SK-N-SH (cell line): ENCODE measurements around the gene GAS2L1. TPM values are rescaled to one million over a fixed set of nuclear protein-coding genes. Genes with fewer than 3 reads are reported as not detected.

Experiments
- CTCF ChIA-PET: fragments of 300-600, 350-600 bp; formaldehyde crosslinking; extraction: SDS; loops from one replicate; lab custom pipeline; 2021; lab: Yijun Ruan, JAX
- POLR2A ChIA-PET: fragments of 350-600 bp; sonication (Branson Sonifier 250); formaldehyde crosslinking; extraction: SDS; loops from one replicate; lab custom pipeline; 2020; ENCODE audit warnings: antibody characterized with exemption, inconsistent platforms; lab: Yijun Ruan, JAX
- DNase-seq: peaks from one replicate; pipeline ENCODE4 v3.0.0; 2012
- H2AFZ ChIP-seq: fragments of 200-600 bp; sonication (generic); 2 replicates; pipeline ENCODE4 v1.8.1; 2016; ENCODE audit warnings: antibody characterized with exemption, mild to moderate bottlenecking, low read depth
- H3F3A ChIP-seq: fragments of 200-600 bp; sonication (generic); replicated peaks from 2 replicates; pipeline ENCODE3; 2016; ENCODE audit warnings: antibody characterized with exemption, mild to moderate bottlenecking; ENCODE audit not compliant: insufficient read depth
- H3K27ac ChIP-seq, 2 experiments: fragments of 200-500 bp in 1 of 2; fragments of 200-600 bp in 1 of 2; sonication (Bioruptor generic) in 1 of 2; sonication (generic), shearing (Covaris generic) in 1 of 2; 2 replicates each; pipeline versions ENCODE4 v1.5.1 to v1.6.1; 2014 to 2016; ENCODE audit warnings: low read depth in 2 of 2, inconsistent platforms in 1 of 2, low read length in 1 of 2, mild to moderate bottlenecking in 1 of 2, mixed read lengths in 1 of 2
- H3K27me3 ChIP-seq: fragments of 200-600 bp; sonication (generic), shearing (Covaris generic); 2 replicates; pipeline ENCODE4 v1.6.1; 2016; ENCODE audit warnings: mixed run types; ENCODE audit not compliant: insufficient read depth
- H3K36me3 ChIP-seq, 2 experiments: fragments of 200-500 bp in 1 of 2; fragments of 200-600 bp in 1 of 2; sonication (Bioruptor generic) in 1 of 2; sonication (generic) in 1 of 2; replicated peaks in 1 of 2; 2 replicates each; pipeline versions ENCODE3 to v1.5.1; 2014 to 2016; ENCODE audit warnings: low read length in 1 of 2, mild to moderate bottlenecking in 1 of 2; ENCODE audit not compliant: insufficient read depth in 2 of 2, control insufficient read depth in 1 of 2
- H3K4me1 ChIP-seq, 2 experiments: fragments of 200-500 bp in 1 of 2; fragments of 200-600 bp in 1 of 2; sonication (Bioruptor generic) in 1 of 2; sonication (generic), shearing (Covaris generic) in 1 of 2; 2 replicates each; pipeline versions ENCODE4 v1.5.1 to v1.6.1; 2014 to 2016; ENCODE audit warnings: low read depth in 1 of 2, low read length in 1 of 2, mixed run types in 1 of 2; ENCODE audit not compliant: insufficient read depth in 2 of 2, control insufficient read depth in 1 of 2
- H3K4me2 ChIP-seq: fragments of 200-600 bp; sonication (generic), shearing (Covaris generic); 2 replicates; pipeline ENCODE4 v1.6.1; 2017; ENCODE audit warnings: mixed run types
- H3K4me3 ChIP-seq, 2 experiments: fragments of 200-500 bp in 1 of 2; fragments of 200-600 bp in 1 of 2; sonication (Bioruptor generic) in 1 of 2; sonication (generic), shearing (Covaris generic) in 1 of 2; 2 replicates each; pipeline versions ENCODE4 v1.5.1 to v1.8.1; 2014 to 2016; ENCODE audit warnings: low read depth in 2 of 2, inconsistent platforms in 1 of 2, low read length in 1 of 2, mild to moderate bottlenecking in 1 of 2, mixed read lengths in 1 of 2, moderate library complexity in 1 of 2
- H3K79me2 ChIP-seq: fragments of 200-600 bp; sonication (generic); 2 replicates; pipeline ENCODE4 v1.8.1; 2017; ENCODE audit warnings: mild to moderate bottlenecking; ENCODE audit not compliant: insufficient read depth
- H3K9ac ChIP-seq: fragments of 200-600 bp; sonication (generic); 2 replicates; pipeline ENCODE4 v1.6.1; 2017; ENCODE audit warnings: mixed run types
- H3K9me2 ChIP-seq: fragments of 200-600 bp; sonication (generic); 2 replicates; pipeline ENCODE4 v1.6.1; 2017; ENCODE audit warnings: mixed run types
- H3K9me3 ChIP-seq: fragments of 200-600 bp; sonication (generic); 2 replicates; pipeline ENCODE4 v1.6.1; 2017; ENCODE audit warnings: mixed run types, mild to moderate bottlenecking, moderate library complexity
- H4K20me1 ChIP-seq: fragments of 200-600 bp; sonication (generic); 2 replicates; pipeline ENCODE4 v1.6.1; 2017; ENCODE audit warnings: mild to moderate bottlenecking, mixed run types; ENCODE audit not compliant: insufficient read depth
- CHD2 ChIP-seq: fragments of 150-350 bp; IDR thresholded peaks from 2 replicates; pipeline ENCODE4 v1.6.1; 2018; ENCODE audit warnings: low read length; ENCODE audit not compliant: partially characterized antibody
- ELF1 ChIP-seq: IDR thresholded peaks from 2 replicates; pipeline ENCODE4 v1.4.0; 2012
- EP300 ChIP-seq, 2 experiments: IDR thresholded peaks; 2 replicates each; pipeline versions ENCODE4 v1.4.0 to v1.6.1; 2012; ENCODE audit warnings: borderline replicate concordance in 1 of 2, low read depth in 1 of 2, low read length in 1 of 2
- FOXM1 ChIP-seq: IDR thresholded peaks from 2 replicates; pipeline ENCODE4 v1.4.0; 2012; ENCODE audit warnings: low read depth, mild to moderate bottlenecking
- GATA2 ChIP-seq: sonication (generic); formaldehyde crosslinking; IDR thresholded peaks from 2 replicates; pipeline ENCODE4 v1.5.0; 2020; ENCODE audit warnings: mild to moderate bottlenecking, missing genetic modification reagents
- MEF2A ChIP-seq: IDR thresholded peaks from 2 replicates; pipeline ENCODE4 v1.4.0; 2012; ENCODE audit warnings: low read depth, borderline replicate concordance
- MXI1 ChIP-seq: IDR thresholded peaks from 2 replicates; pipeline ENCODE4 v1.6.1; 2012; ENCODE audit warnings: mild to moderate bottlenecking, low read depth, low read length, improper control_type of control experiment
- NFIC ChIP-seq: IDR thresholded peaks from 2 replicates; pipeline ENCODE4 v1.4.0; 2012; ENCODE audit warnings: borderline replicate concordance
- POLR2AphosphoS5 ChIP-seq: IDR thresholded peaks from 2 replicates; pipeline ENCODE4 v1.6.1; 2012; ENCODE audit warnings: low read depth, low read length
- RAD21 ChIP-seq: IDR thresholded peaks from 2 replicates; pipeline ENCODE4 v1.6.1; 2012; ENCODE audit warnings: mild to moderate bottlenecking, low read length
- RFX5 ChIP-seq: IDR thresholded peaks from 2 replicates; pipeline ENCODE4 v1.6.1; 2012; ENCODE audit warnings: mild to moderate bottlenecking, improper control_type of control experiment, low read length
- SIN3A ChIP-seq: IDR thresholded peaks from 2 replicates; pipeline ENCODE4 v1.6.1; 2012; ENCODE audit warnings: low read depth, mild to moderate bottlenecking, low read length, moderate library complexity, borderline replicate concordance
- SMC3 ChIP-seq: IDR thresholded peaks from 2 replicates; pipeline ENCODE4 v1.6.1; 2012; ENCODE audit warnings: low read depth, low read length, improper control_type of control experiment
- TAF1 ChIP-seq: IDR thresholded peaks from 2 replicates; pipeline ENCODE4 v1.6.1; 2012; ENCODE audit warnings: low read depth, mild to moderate bottlenecking, low read length, moderate library complexity, borderline replicate concordance
- TCF12 ChIP-seq: IDR thresholded peaks from 2 replicates; pipeline ENCODE4 v1.4.0; 2012
- TEAD4 ChIP-seq: IDR thresholded peaks from 2 replicates; pipeline ENCODE4 v1.4.0; 2012; ENCODE audit warnings: mild to moderate bottlenecking, borderline replicate concordance; ENCODE audit not compliant: insufficient read depth
- YY1 ChIP-seq: IDR thresholded peaks from 2 replicates; pipeline ENCODE4 v1.4.0; 2012; ENCODE audit warnings: low read depth, mild to moderate bottlenecking
- WGBS: methylation state at CpG from one replicate; pipeline ENCODE4 v1.1.6; 2017; ENCODE audit warnings: low lambda C conversion rate; 5-methylcytosine and 5-hydroxymethylcytosine counted together
- polyA plus RNA-seq, 3 experiments: library from polyadenylated mRNA; depleted of rRNA; stranded (reverse); fragments of >200 nt; gene quantifications; 2 replicates each; pipeline ENCODE4 v1.2.3, GENCODE V29; 2012
- TF ChIP-seq, protein P1 (sequence below): IDR thresholded peaks from 2 replicates; pipeline ENCODE4 v1.4.0; 2012; ENCODE audit warnings: low read depth
- TF ChIP-seq, protein P2 (sequence below): IDR thresholded peaks from 2 replicates; pipeline ENCODE4 v1.4.0; 2012; ENCODE audit warnings: low read depth, borderline replicate concordance
- TF ChIP-seq, protein P3 (sequence below): fragments of 150-350 bp; IDR thresholded peaks from 2 replicates; pipeline ENCODE4 v1.6.1; 2016; ENCODE audit warnings: mild to moderate bottlenecking, low read depth, low read length
- TF ChIP-seq, protein P4 (sequence below): fragments of 150-350 bp; IDR thresholded peaks from 2 replicates; pipeline ENCODE4 v1.6.1; 2017; ENCODE audit warnings: antibody characterized with exemption, low read length, low read depth, borderline replicate concordance

Gene GAS2L1
- polyA plus RNA-seq, 1 of the 3 experiments (the other 2 are of a cell fraction) = 21.8 TPM

DNA sequence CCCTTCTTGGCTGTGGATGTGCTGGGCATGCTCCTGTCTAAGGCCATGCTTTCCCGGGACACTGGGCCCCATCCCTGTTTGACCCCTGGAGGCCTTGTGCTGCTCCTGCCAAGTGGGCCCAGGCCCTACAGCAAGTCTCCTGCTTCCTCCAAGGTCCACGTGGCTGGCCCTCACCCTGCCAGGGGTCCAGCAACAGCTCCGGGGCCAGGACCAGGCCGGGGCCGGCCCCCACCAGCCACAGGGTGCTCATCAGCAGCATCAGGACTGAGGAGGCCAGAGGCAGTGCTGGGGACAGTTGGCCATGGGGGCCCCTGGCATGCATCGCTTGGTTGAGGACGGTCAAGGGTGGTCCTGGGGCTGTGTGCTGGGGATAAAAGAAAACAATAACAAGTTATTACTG, 41.1 kb upstream of the GAS2L1 start (continued):
- TF ChIP-seq MEF2A (no peak), SIN3A (no peak)

DNA sequence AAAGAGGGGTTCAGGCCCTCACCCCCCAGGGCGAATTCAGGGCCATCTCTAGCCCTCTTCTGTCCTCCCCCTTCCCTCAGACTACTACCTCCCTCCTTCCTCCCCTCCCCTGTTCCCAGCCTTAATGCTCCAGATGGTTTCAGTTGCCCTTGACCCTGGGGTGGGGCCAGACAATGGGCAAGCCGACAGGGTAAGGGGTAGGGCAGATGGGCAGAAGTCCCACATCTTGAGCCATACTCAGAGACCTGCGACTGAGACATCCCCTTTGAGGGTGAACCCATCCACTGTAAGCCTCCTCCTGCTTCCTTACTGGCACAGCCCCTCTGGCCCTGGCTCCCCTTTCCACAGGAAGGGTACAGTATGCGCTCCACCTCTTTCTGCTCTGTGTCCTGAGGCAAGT, 40.5 kb upstream of the GAS2L1 start:
- H3K79me2 ChIP-seq = peaks cover 48% of the 10 kb centered on the region
- TF ChIP-seq RAD21 = no peak
- TF ChIP-seq, protein P1, sequence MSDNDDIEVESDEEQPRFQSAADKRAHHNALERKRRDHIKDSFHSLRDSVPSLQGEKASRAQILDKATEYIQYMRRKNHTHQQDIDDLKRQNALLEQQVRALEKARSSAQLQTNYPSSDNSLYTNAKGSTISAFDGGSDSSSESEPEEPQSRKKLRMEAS = no peak
- no peak for TF ChIP-seq EP300 (IDR thresholded peaks at IDR 0.05; ENCODE audit: borderline replicate concordance in 1 of 2, low read depth in 1 of 2, low read length in 1 of 2)
- TF ChIP-seq MXI1 = no peak
- TF ChIP-seq, protein P2, sequence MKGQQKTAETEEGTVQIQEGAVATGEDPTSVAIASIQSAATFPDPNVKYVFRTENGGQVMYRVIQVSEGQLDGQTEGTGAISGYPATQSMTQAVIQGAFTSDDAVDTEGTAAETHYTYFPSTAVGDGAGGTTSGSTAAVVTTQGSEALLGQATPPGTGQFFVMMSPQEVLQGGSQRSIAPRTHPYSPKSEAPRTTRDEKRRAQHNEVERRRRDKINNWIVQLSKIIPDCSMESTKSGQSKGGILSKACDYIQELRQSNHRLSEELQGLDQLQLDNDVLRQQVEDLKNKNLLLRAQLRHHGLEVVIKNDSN = no peak
- TF ChIP-seq, protein P3, sequence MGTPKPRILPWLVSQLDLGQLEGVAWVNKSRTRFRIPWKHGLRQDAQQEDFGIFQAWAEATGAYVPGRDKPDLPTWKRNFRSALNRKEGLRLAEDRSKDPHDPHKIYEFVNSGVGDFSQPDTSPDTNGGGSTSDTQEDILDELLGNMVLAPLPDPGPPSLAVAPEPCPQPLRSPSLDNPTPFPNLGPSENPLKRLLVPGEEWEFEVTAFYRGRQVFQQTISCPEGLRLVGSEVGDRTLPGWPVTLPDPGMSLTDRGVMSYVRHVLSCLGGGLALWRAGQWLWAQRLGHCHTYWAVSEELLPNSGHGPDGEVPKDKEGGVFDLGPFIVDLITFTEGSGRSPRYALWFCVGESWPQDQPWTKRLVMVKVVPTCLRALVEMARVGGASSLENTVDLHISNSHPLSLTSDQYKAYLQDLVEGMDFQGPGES = no peak
- no peak for TF ChIP-seq TAF1
- TF ChIP-seq RFX5 = no peak
- no peak for TF ChIP-seq TEAD4
- no peak for TF ChIP-seq FOXM1
- no peak for TF ChIP-seq SMC3
- TF ChIP-seq YY1 = no peak
- TF ChIP-seq GATA2 (CRISPR knock-in tag) = no peak
- no peak for TF ChIP-seq ELF1
- no peak for TF ChIP-seq POLR2AphosphoS5
- no peak for TF ChIP-seq CHD2
- no peak for TF ChIP-seq NFIC
- no peak for TF ChIP-seq TCF12
- TF ChIP-seq, protein P4, sequence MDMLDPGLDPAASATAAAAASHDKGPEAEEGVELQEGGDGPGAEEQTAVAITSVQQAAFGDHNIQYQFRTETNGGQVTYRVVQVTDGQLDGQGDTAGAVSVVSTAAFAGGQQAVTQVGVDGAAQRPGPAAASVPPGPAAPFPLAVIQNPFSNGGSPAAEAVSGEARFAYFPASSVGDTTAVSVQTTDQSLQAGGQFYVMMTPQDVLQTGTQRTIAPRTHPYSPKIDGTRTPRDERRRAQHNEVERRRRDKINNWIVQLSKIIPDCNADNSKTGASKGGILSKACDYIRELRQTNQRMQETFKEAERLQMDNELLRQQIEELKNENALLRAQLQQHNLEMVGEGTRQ = no peak
- no peak overlapping the region for H3K4me3 ChIP-seq
- peak overlapping the region in 1 of 2 experiments; percentile 5; a peak in 1 of 4 replicates for H3K27ac ChIP-seq
- WGBS = 83% methylated on average over 3 of the region's 4 CpGs
- CTCF ChIA-PET = interaction anchor here (7.7 kb wide), 1 partner anchor 20 kb away, joined by 40 read pairs; no protein-coding TSS in a partner anchor
- no peaks in the 10 kb centered on the region for H3K27me3 ChIP-seq
- H3K36me3 ChIP-seq = peaks cover 20 to 21% of the 10 kb centered on the region in 2 experiments
- POLR2A ChIA-PET = no interaction called here
- H2AFZ ChIP-seq = no peak overlapping the region
- peak overlapping the region; percentile 99; the same call in 1 of the 2 replicates for H3K4me2 ChIP-seq
- peaks cover 3% of the 10 kb centered on the region for H3F3A ChIP-seq
- H3K4me1 ChIP-seq = peaks cover 10 to 31% of the 10 kb centered on the region in 2 experiments; a peak in 3 of 4 replicates
- peaks cover 24% of the 10 kb centered on the region for H4K20me1 ChIP-seq
- no peak overlapping the region for H3K9ac ChIP-seq
- H3K9me2 ChIP-seq = no peaks in the 10 kb centered on the region
- peak; percentile 14 for DNase-seq
- no peaks in the 10 kb centered on the region for H3K9me3 ChIP-seq
